SK-N-SH treated with all-trans-retinoic acid at 6 μM for 48 hours (cell line): ENCODE results near the gene DCDC1.

ENCODE experiments used
- ATAC-seq: fragments of 200-7000 bp; cut with Tn5 transposase; 3 replicates; pipeline ENCODE4 v1.9.1; 2020; ENCODE audit warnings: mild to moderate bottlenecking, moderate library complexity
- BACH2 ChIP-seq: fragments of 250-450 bp; sonication (Bioruptor Pico); IDR thresholded peaks from 2 replicates; pipeline ENCODE4 v1.9.0; 2021; ENCODE audit warnings: mild to moderate bottlenecking, borderline replicate concordance
- CREB5 ChIP-seq: fragments of 250-450 bp; sonication (Bioruptor Pico); IDR thresholded peaks from 2 replicates; pipeline ENCODE4 v1.5.1; 2020; ENCODE audit warnings: low read depth, mild to moderate bottlenecking, moderate library complexity
- CSDC2 ChIP-seq: fragments of 250-450 bp; sonication (Bioruptor Pico); IDR thresholded peaks from 2 replicates; pipeline ENCODE4 v1.5.0; 2020; ENCODE audit warnings: mild to moderate bottlenecking, moderate library complexity
- CSRNP3 ChIP-seq: fragments of 250-450 bp; sonication (Bioruptor Pico); IDR thresholded peaks from 2 replicates; pipeline ENCODE4 v1.5.1; 2021; ENCODE audit warnings: mild to moderate bottlenecking, moderate library complexity
- ESRRG ChIP-seq: fragments of 250-450 bp; sonication (Bioruptor Pico); IDR thresholded peaks from 2 replicates; pipeline ENCODE4 v1.6.1; 2021; ENCODE audit warnings: mild to moderate bottlenecking
- GLIS3 ChIP-seq: fragments of 250-450 bp; sonication (Bioruptor Pico); IDR thresholded peaks from 2 replicates; pipeline ENCODE4 v1.5.0; 2020; ENCODE audit warnings: mild to moderate bottlenecking, moderate library complexity
- ISL1 ChIP-seq: fragments of 250-450 bp; sonication (Bioruptor Pico); IDR thresholded peaks from 2 replicates; pipeline ENCODE4 v2.1.2; 2022; ENCODE audit warnings: mild to moderate bottlenecking, moderate library complexity
- OSR1 ChIP-seq: fragments of 250-450 bp; sonication (Bioruptor Pico); IDR thresholded peaks from 2 replicates; pipeline ENCODE4 v1.8.0; 2022; ENCODE audit warnings: moderate library complexity, mild to moderate bottlenecking, inconsistent platforms
- PATZ1 ChIP-seq: fragments of 250-450 bp; sonication (Bioruptor Pico); IDR thresholded peaks from 2 replicates; pipeline ENCODE4 v1.8.0; 2020; ENCODE audit warnings: mild to moderate bottlenecking, moderate library complexity, borderline replicate concordance
- POU6F1 ChIP-seq: fragments of 250-450 bp; sonication (Bioruptor Pico); IDR thresholded peaks from 2 replicates; pipeline ENCODE4 v1.8.0; 2021; ENCODE audit warnings: low read depth, mild to moderate bottlenecking, moderate library complexity, borderline replicate concordance
- PPARA ChIP-seq: fragments of 250-450 bp; sonication (Bioruptor Pico); IDR thresholded peaks from 2 replicates; pipeline ENCODE4 v1.5.0; 2020; ENCODE audit warnings: mild to moderate bottlenecking, borderline replicate concordance
- RARB ChIP-seq: fragments of 250-450 bp; sonication (Bioruptor Pico); IDR thresholded peaks from 2 replicates; pipeline ENCODE4 v1.8.0; 2021; ENCODE audit warnings: mild to moderate bottlenecking, moderate library complexity
- SNAI2 ChIP-seq: fragments of 250-450 bp; sonication (Bioruptor Pico); IDR thresholded peaks from 2 replicates; pipeline ENCODE4 v1.5.0; 2020; ENCODE audit warnings: mild to moderate bottlenecking, moderate library complexity
- TCF4 ChIP-seq: fragments of 250-450 bp; sonication (Bioruptor Pico); IDR thresholded peaks from 2 replicates; pipeline ENCODE4 v1.8.0; 2021; ENCODE audit warnings: mild to moderate bottlenecking, moderate library complexity, borderline replicate concordance
- TOX ChIP-seq: fragments of 250-450 bp; sonication (Bioruptor Pico); IDR thresholded peaks from 2 replicates; pipeline ENCODE4 v1.8.0; 2021; ENCODE audit warnings: mild to moderate bottlenecking, moderate library complexity, borderline replicate concordance
- TSHZ2 ChIP-seq: fragments of 250-450 bp; sonication (Bioruptor Pico); IDR thresholded peaks from 2 replicates; pipeline ENCODE4 v1.5.0; 2020; ENCODE audit warnings: mild to moderate bottlenecking, moderate library complexity
- ZC3H10 ChIP-seq: fragments of 250-450 bp; sonication (Bioruptor Pico); IDR thresholded peaks from 2 replicates; pipeline ENCODE4 v1.5.1; 2021; ENCODE audit warnings: mild to moderate bottlenecking, moderate library complexity
- ZFP30 ChIP-seq: fragments of 450-650 bp; formaldehyde crosslinking; IDR thresholded peaks from 2 replicates; pipeline ENCODE4 v1.5.0; 2022; ENCODE audit warnings: mild to moderate bottlenecking, moderate library complexity
- ZNF565 ChIP-seq: fragments of 450-650 bp; formaldehyde crosslinking; conservative IDR thresholded peaks from 2 replicates; pipeline ENCODE4 v1.5.0; 2020; ENCODE audit warnings: low read depth, mild to moderate bottlenecking, moderate library complexity
- ZNF70 ChIP-seq: fragments of 450-650 bp; formaldehyde crosslinking; IDR thresholded peaks from 2 replicates; pipeline ENCODE4 v1.5.0; 2020; ENCODE audit warnings: mild to moderate bottlenecking, moderate library complexity
- ZNF8 ChIP-seq: fragments of 450-650 bp; formaldehyde crosslinking; IDR thresholded peaks from 2 replicates; pipeline ENCODE4 v1.5.0; 2020; ENCODE audit warnings: mild to moderate bottlenecking, moderate library complexity

The DCDC1 gene

GRCh38 chr11:31118566-31118965 lies 251.0 kb downstream of the DCDC1 start:
- TF ChIP-seq GLIS3 (CRISPR knock-in tag) (no peak), PATZ1 (CRISPR knock-in tag) (no peak), ESRRG (CRISPR knock-in tag) (no peak), ZFP30 (CRISPR knock-in tag) (no peak), CSRNP3 (CRISPR knock-in tag) (no peak), ISL1 (CRISPR knock-in tag) (no peak), CREB5 (CRISPR knock-in tag) (no peak), ZNF70 (CRISPR knock-in tag) (no peak), CSDC2 (no peak), TOX (CRISPR knock-in tag) (no peak), RARB (CRISPR knock-in tag) (no peak), PPARA (CRISPR knock-in tag) (no peak), ZNF565 (no peak), TSHZ2 (CRISPR knock-in tag) (no peak), TCF4 (CRISPR knock-in tag) (no peak)
- ATAC-seq: no peak

- ATAC-seq: no peak
- TF ChIP-seq TOX (CRISPR knock-in tag) (no peak), ESRRG (CRISPR knock-in tag) (no peak), ZFP30 (CRISPR knock-in tag) (no peak), OSR1 (CRISPR knock-in tag) (no peak)
Measured at GRCh38 chr11:31117038-31117437, 252.5 kb downstream of the DCDC1 start.

- ATAC-seq: no peak
- TF ChIP-seq RARB (CRISPR knock-in tag) (no peak), BACH2 (no peak), ESRRG (CRISPR knock-in tag) (no peak), PPARA (CRISPR knock-in tag) (no peak), PATZ1 (CRISPR knock-in tag) (no peak), SNAI2 (CRISPR knock-in tag) (no peak), CREB5 (CRISPR knock-in tag) (no peak), ZNF565 (no peak), GLIS3 (CRISPR knock-in tag) (no peak), POU6F1 (CRISPR knock-in tag) (no peak), TSHZ2 (CRISPR knock-in tag) (no peak), TOX (CRISPR knock-in tag) (no peak), ZNF8 (CRISPR knock-in tag) (no peak), OSR1 (CRISPR knock-in tag) (no peak), ZC3H10 (no peak)
Measured at GRCh38 chr11:31114442-31114841, 255.1 kb downstream of the DCDC1 start.
